ENCODE measurements around the gene LARGE2. TPM values are rescaled to one million over a fixed set of nuclear protein-coding genes. Genes with fewer than 3 reads are reported as not detected.

Gene LARGE2
- total RNA-seq, result 1 to 10 TPM; 2.5 to 9.6 (median 5.1) TPM
- total RNA-seq (2013), result 3.1 TPM
- 0.71 to 9.2 (median 2.7) reads per million in 29 experiments for total RNA-seq

DNA sequence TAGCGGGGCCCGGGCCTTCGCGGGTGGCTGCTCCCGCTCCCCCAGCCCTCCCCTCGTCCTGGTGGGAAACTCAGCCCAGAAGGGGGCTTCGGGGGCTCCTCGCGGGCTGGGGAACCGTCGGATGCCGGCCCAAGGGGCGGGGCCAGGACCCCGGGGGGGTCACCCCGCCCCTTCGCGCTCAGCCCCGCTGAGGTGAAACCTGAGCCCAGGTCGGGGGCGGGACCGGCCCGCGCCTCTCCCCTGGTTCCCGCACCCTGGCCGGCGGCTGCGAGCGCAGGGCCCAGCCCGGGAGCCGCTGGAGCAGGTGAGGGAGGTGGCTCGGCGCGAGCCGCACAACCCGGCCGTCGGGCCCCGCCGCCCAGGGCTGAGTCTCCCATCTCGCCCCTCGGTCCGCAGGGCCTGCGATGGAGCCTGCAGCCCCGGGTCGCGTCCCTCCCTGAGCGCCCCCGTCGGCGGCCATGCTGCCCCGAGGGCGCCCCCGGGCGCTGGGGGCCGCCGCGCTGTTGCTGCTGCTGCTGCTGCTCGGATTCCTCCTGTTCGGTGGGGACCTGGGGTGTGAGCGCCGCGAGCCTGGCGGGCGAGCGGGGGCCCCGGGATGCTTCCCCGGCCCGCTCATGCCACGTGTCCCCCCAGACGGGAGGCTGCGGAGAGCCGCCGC is at the start of gene LARGE2:
Gene LARGE2 (plus strand): TSS at position 232 of the 658 bp plus-strand sequence. CDS start 227 bp downstream, at position 459.
- H3K9me3 Mint-ChIP-seq, result no peaks in the 10 kb centered on the region
- 4% methylated on average over 60 of the region's 73 CpGs for WGBS (ENCODE audit: insufficient coverage)
- Histone ChIP-seq H3K4me3 (ENCODE audit: control insufficient read depth in 1 of 2, extremely low read depth in 1 of 2, low read length in 1 of 2) (peak within 1 kb of the TSS; percentile 36 to 49), H3K9me3 (no peaks in the 10 kb centered on the region), H3K36me3 (ENCODE audit: control insufficient read depth in 2 of 2, extremely low read depth in 1 of 2, insufficient read depth in 1 of 2, low read length in 1 of 2) (no peaks in the 10 kb centered on the region), H3K27me3 (replicated peaks in 1 of 2; ENCODE audit: control insufficient read depth in 2 of 2, extremely low read depth in 1 of 2, insufficient read depth in 2 of 2, low read length in 1 of 2) (peaks cover 3 to 20% of the 10 kb centered on the region in 2 experiments), H3K27ac (ENCODE audit: low read length) (peak within 1 kb of the TSS; percentile 18), H3K4me1 (ENCODE audit: control insufficient read depth in 1 of 2, extremely low read depth in 1 of 2, insufficient read depth in 2 of 2, low read length in 2 of 2) (peaks cover 0 to 54% of the 10 kb centered on the region in 2 experiments)
- ATAC-seq (replicated peaks in 1 of 4), result peak in 2 of 4 experiments; percentile 0 to 6
- DNase-seq, result peak in 4 of 35 experiments; percentile 15 to 43 (median 34)
- peaks cover 42 to 55% (median 52%) of the 10 kb centered on the region in 3 donors for H3K4me1 Mint-ChIP-seq
- ChIA-PET POLR2A (no interaction called here), CTCF (no interaction called here)
- no peaks in the 10 kb centered on the region for H3K36me3 Mint-ChIP-seq
- peak within 1 kb of the TSS; percentile 75 to 81 (median 80) for H3K4me3 Mint-ChIP-seq
- peaks cover 0 to 13% of the 10 kb centered on the region in 2 donors for H3K27me3 Mint-ChIP-seq
- peak within 1 kb of the TSS; percentile 23 to 87 for H3K27ac Mint-ChIP-seq

GRCh38 chr11:45876401-45876800 is 46.1 kb upstream of the LARGE2 start:
- Mint-ChIP-seq H3K4me3 (no peak overlapping the region), H3K27ac (no peak overlapping the region), H3K9me3 (no peaks in the 10 kb centered on the region), H3K4me1 (peaks cover 0 to under 1% (median 0%) of the 10 kb centered on the region in 3 donors), H3K27me3 (no peaks in the 10 kb centered on the region), H3K36me3 (peaks cover 70% of the 10 kb centered on the region)
- Histone ChIP-seq H3K4me1 (ENCODE audit: control insufficient read depth in 1 of 2, extremely low read depth in 1 of 2, insufficient read depth in 2 of 2, low read length in 2 of 2) (no peaks in the 10 kb centered on the region), H3K27ac (ENCODE audit: low read length) (no peak overlapping the region), H3K27me3 (replicated peaks in 1 of 2; ENCODE audit: control insufficient read depth in 2 of 2, extremely low read depth in 1 of 2, insufficient read depth in 2 of 2, low read length in 1 of 2) (no peaks in the 10 kb centered on the region), H3K36me3 (ENCODE audit: control insufficient read depth in 2 of 2, extremely low read depth in 1 of 2, insufficient read depth in 1 of 2, low read length in 1 of 2) (peaks cover 15 to 80% of the 10 kb centered on the region in 2 donors), H3K4me3 (ENCODE audit: control insufficient read depth in 1 of 2, extremely low read depth in 1 of 2, low read length in 1 of 2) (no peak overlapping the region), H3K9me3 (no peaks in the 10 kb centered on the region)
- DNase-seq (no peak), ATAC-seq (replicated peaks in 1 of 4) (no peak)
- CTCF ChIA-PET, result interaction anchor here in 1 of 2 donors (1.0 kb wide), 1 partner anchor 130 kb away, joined by 3 read pairs; no protein-coding TSS in a partner anchor
- WGBS (ENCODE audit: insufficient coverage), result 93% methylated on average over 3 of the region's 6 CpGs
- POLR2A ChIA-PET, result no interaction called here

- H3K4me3 Mint-ChIP-seq, result no peak overlapping the region
- no peaks in the 10 kb centered on the region for H3K27me3 ChIP-seq (replicated peaks in 1 of 2; ENCODE audit: control insufficient read depth in 2 of 2, extremely low read depth in 1 of 2, insufficient read depth in 2 of 2, low read length in 1 of 2)
- H3K36me3 ChIP-seq (ENCODE audit: control insufficient read depth in 2 of 2, extremely low read depth in 1 of 2, insufficient read depth in 1 of 2, low read length in 1 of 2), result peaks cover 15 to 77% of the 10 kb centered on the region in 2 donors
- CTCF ChIA-PET, result no interaction called here
- H3K9me3 ChIP-seq, result no peaks in the 10 kb centered on the region
- H3K9me3 Mint-ChIP-seq, result no peaks in the 10 kb centered on the region
- no peaks in the 10 kb centered on the region for H3K27me3 Mint-ChIP-seq
- H3K27ac ChIP-seq (ENCODE audit: low read length), result no peak overlapping the region
- H3K27ac Mint-ChIP-seq, result no peak overlapping the region
- no peaks in the 10 kb centered on the region for H3K4me1 Mint-ChIP-seq
- no peak for DNase-seq
- H3K4me3 ChIP-seq (ENCODE audit: control insufficient read depth in 1 of 2, extremely low read depth in 1 of 2, low read length in 1 of 2), result no peak overlapping the region
- H3K36me3 Mint-ChIP-seq, result peaks cover 73% of the 10 kb centered on the region
- ATAC-seq (replicated peaks in 1 of 4), result no peak
- POLR2A ChIA-PET, result interaction anchor here in 1 of 2 donors (0.6 kb wide), 1 partner anchor 81 kb away, joined by 3 read pairs; no protein-coding TSS in a partner anchor
- no peaks in the 10 kb centered on the region for H3K4me1 ChIP-seq (ENCODE audit: control insufficient read depth in 1 of 2, extremely low read depth in 1 of 2, insufficient read depth in 2 of 2, low read length in 2 of 2)
- no CpG with 5 or more reads among the region's 8 CpGs for WGBS (ENCODE audit: insufficient coverage)
Observed at GRCh38 chr11:45877221-45877620, 45.2 kb upstream of the LARGE2 start.

DNA sequence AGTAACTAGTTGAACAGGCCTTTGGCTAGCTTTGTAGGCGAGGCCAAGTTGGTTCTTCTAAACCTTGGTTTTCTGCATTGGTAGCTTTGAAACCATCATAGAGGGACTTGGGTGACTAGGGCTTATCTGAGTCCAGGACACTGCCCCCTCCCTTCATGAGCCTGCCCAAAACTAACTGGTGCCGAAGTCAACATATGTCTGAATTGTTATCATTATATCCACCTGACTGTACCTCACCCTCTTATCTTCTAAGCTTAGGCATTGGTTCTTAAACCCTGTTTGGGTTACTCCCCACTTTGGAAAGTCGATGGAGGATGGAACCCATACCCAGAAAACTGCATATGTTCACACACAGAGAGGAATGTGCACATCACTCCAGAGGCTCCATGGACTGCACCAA is 44.6 kb upstream of the LARGE2 start:
- no peak overlapping the region for H3K4me3 Mint-ChIP-seq
- no peak overlapping the region for H3K27ac ChIP-seq (ENCODE audit: low read length)
- ATAC-seq (replicated peaks in 1 of 4), result no peak
- H3K4me1 ChIP-seq (ENCODE audit: control insufficient read depth in 1 of 2, extremely low read depth in 1 of 2, insufficient read depth in 2 of 2, low read length in 2 of 2), result no peaks in the 10 kb centered on the region
- peaks cover 12 to 70% of the 10 kb centered on the region in 2 donors for H3K36me3 ChIP-seq (ENCODE audit: control insufficient read depth in 2 of 2, extremely low read depth in 1 of 2, insufficient read depth in 1 of 2, low read length in 1 of 2)
- no peaks in the 10 kb centered on the region for H3K9me3 Mint-ChIP-seq
- POLR2A ChIA-PET, result interaction anchor here in 1 of 2 donors (0.6 kb wide), 1 partner anchor 82 kb away, joined by 3 read pairs; no protein-coding TSS in a partner anchor
- CTCF ChIA-PET, result interaction anchor here in 1 of 2 donors (0.6 kb wide), 1 partner anchor 106 kb away, joined by 3 read pairs; no protein-coding TSS in a partner anchor
- H3K27me3 ChIP-seq (replicated peaks in 1 of 2; ENCODE audit: control insufficient read depth in 2 of 2, extremely low read depth in 1 of 2, insufficient read depth in 2 of 2, low read length in 1 of 2), result no peaks in the 10 kb centered on the region
- H3K27me3 Mint-ChIP-seq, result no peaks in the 10 kb centered on the region
- no peak overlapping the region for H3K4me3 ChIP-seq (ENCODE audit: control insufficient read depth in 1 of 2, extremely low read depth in 1 of 2, low read length in 1 of 2)
- H3K27ac Mint-ChIP-seq, result no peak overlapping the region
- 83% methylated on average over 1 of the region's 3 CpGs for WGBS (ENCODE audit: insufficient coverage)
- DNase-seq, result no peak
- peaks cover 76% of the 10 kb centered on the region for H3K36me3 Mint-ChIP-seq
- no peaks in the 10 kb centered on the region for H3K9me3 ChIP-seq
- no peaks in the 10 kb centered on the region for H3K4me1 Mint-ChIP-seq

DNA sequence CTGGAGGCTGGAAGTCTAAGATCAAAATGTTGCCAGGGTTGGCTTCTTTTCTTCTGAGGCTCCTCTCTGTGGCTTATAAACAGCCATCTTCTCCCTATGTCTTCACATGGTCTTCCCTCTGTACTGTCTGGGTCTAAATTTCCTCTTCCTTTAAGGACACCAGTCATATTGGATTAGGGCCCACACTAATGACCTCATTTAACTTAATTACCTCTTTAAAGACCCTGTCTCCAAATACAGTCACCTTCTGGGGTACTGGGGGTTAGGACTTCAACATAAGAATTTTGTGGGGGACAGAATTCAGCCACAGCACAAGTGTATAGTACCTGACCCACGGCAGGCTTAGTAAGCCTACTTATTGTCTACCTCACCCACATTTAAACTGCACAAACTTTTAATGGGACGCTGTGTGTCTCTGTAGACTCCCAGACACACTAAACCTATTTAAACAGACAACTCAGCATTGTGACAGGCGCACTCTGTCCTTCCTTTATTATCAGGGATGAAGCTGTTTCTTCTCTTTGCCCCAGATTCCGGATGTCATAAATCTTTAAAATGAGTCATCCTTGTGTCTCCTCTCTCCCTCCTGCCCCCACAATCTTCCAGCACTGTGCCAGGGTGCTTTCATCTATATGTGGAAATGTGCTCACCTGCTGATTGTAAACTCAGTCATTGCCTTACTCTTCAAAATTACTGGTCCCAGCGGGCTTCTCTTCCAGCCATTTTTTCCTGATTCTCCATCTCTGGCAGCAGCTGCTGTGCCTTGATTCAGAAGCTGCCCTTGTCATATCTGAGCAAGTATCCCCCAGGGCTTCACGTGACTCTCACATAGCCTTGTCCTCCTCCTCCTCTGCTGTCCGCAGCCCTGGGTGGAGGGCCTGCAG is 42.4 kb upstream of the LARGE2 start:
- Histone ChIP-seq H3K4me3 (ENCODE audit: control insufficient read depth in 1 of 2, extremely low read depth in 1 of 2, low read length in 1 of 2) (no peak overlapping the region), H3K27ac (ENCODE audit: low read length) (no peak overlapping the region), H3K9me3 (no peaks in the 10 kb centered on the region), H3K4me1 (ENCODE audit: control insufficient read depth in 1 of 2, extremely low read depth in 1 of 2, insufficient read depth in 2 of 2, low read length in 2 of 2) (peaks cover 0 to 5% of the 10 kb centered on the region in 2 experiments), H3K36me3 (ENCODE audit: control insufficient read depth in 2 of 2, extremely low read depth in 1 of 2, insufficient read depth in 1 of 2, low read length in 1 of 2) (peaks cover 10 to 51% of the 10 kb centered on the region in 2 donors), H3K27me3 (replicated peaks in 1 of 2; ENCODE audit: control insufficient read depth in 2 of 2, extremely low read depth in 1 of 2, insufficient read depth in 2 of 2, low read length in 1 of 2) (peaks cover 0 to 10% of the 10 kb centered on the region in 2 experiments)
- no peak overlapping the region for H3K4me3 Mint-ChIP-seq
- POLR2A ChIA-PET, result no interaction called here
- no peak overlapping the region for H3K27ac Mint-ChIP-seq
- WGBS (ENCODE audit: insufficient coverage), result 98% methylated on average over 4 of the region's 7 CpGs
- no peak for ATAC-seq (replicated peaks in 1 of 4)
- peaks cover 0 to 3% (median 0%) of the 10 kb centered on the region in 3 donors for H3K9me3 Mint-ChIP-seq
- no peak for DNase-seq
- peaks cover 7 to 13% (median 7%) of the 10 kb centered on the region in 3 donors for H3K4me1 Mint-ChIP-seq
- peaks cover 60% of the 10 kb centered on the region for H3K36me3 Mint-ChIP-seq
- CTCF ChIA-PET, result no interaction called here
- H3K27me3 Mint-ChIP-seq, result no peaks in the 10 kb centered on the region
